ENCODE results near the gene CLCN2. TPM values are rescaled to one million over a fixed set of nuclear protein-coding genes. Genes with fewer than 3 reads are reported as not detected.

The CLCN2 gene
- total and polyA plus RNA-seq, 2 of the 4 experiments (the other 2 are of a cell fraction): 2.9 to 5.8 TPM

DNA sequence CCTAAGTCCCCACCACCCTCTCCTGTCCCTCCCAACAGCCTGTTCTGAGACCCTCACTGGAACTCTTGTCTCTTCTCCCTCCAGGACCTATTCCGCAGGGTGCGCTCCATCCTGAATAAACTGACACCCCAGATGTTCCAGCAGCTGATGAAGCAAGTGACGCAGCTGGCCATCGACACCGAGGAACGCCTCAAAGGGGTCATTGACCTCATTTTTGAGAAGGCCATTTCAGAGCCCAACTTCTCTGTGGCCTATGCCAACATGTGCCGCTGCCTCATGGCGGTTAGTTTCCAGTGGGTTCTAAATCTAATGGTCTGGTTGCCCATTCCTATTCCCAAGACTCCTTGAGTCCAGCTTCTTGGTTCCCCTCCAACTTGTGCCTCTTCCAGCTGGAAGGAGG lies 37.7 kb downstream of the CLCN2 start:
- H3K9me3 ChIP-seq (ENCODE audit: control insufficient read depth, insufficient read depth, low read length): no peaks in the 10 kb centered on the region
- in situ Hi-C loops (cut with MboI; ENCODE audit: low sequenced_read_pairs): no loop called here
- H3K36me3 ChIP-seq (ENCODE audit: control insufficient read depth, insufficient read depth, low read length): peaks cover 86% of the 10 kb centered on the region
- H3K27ac ChIP-seq (ENCODE audit: insufficient read depth, low read length): no peak overlapping the region
- H4K91ac ChIP-seq (ENCODE audit: insufficient read depth, low read depth, low read length): no peak overlapping the region
- dilution Hi-C loops (cut with HindIII; ENCODE audit: low sequenced_read_pairs, unreplicated experiment): no loop called here
- BruUV-seq (replicated peaks): no TSS peak
- no peak overlapping the region for H3K23ac ChIP-seq (ENCODE audit: low read depth, low read length)
- H3K4ac ChIP-seq (ENCODE audit: low read depth, low read length): no peak overlapping the region
- H2AFZ ChIP-seq (replicated peaks; ENCODE audit: low read length, poor library complexity): no peak overlapping the region
- no peak overlapping the region for H3K56ac ChIP-seq (ENCODE audit: extremely low read depth, insufficient read depth, low read length)
- intact Hi-C loops (cut with micrococcal nuclease): no loop called here
- no peak overlapping the region for H3K18ac ChIP-seq (ENCODE audit: low read depth, low read length)
- DNase-seq: no peak
- no peak overlapping the region for H2BK5ac ChIP-seq (ENCODE audit: low read depth, low read length, poor library complexity, severe bottlenecking)
- peaks cover 12% of the 10 kb centered on the region for H3K4me1 ChIP-seq (ENCODE audit: control insufficient read depth, insufficient read depth, low read length)
- no peak overlapping the region for H4K5ac ChIP-seq (ENCODE audit: low read depth, low read length)
- H2AK5ac ChIP-seq (ENCODE audit: low read depth, low read length): no peak overlapping the region
- CTCF ChIA-PET: no interaction called here
- H3K79me1 ChIP-seq (ENCODE audit: low read depth in 1 of 2, low read length in 2 of 2): peaks cover 44 to 94% of the 10 kb centered on the region in 2 experiments
- H4K20me1 ChIP-seq (ENCODE audit: insufficient read depth, low read length): peaks cover 88% of the 10 kb centered on the region
- no peaks in the 10 kb centered on the region for H3K27me3 ChIP-seq (ENCODE audit: control insufficient read depth, insufficient read depth, low read length)
- H3K4me3 ChIP-seq (ENCODE audit: insufficient read depth, low read depth, low read length): no peak overlapping the region
- H3K4me2 ChIP-seq (ENCODE audit: low read depth, low read length): no peak overlapping the region
- POLR2A ChIA-PET (ENCODE audit: unreplicated experiment): no interaction called here
- no peak overlapping the region for H2AK9ac ChIP-seq (replicated peaks; ENCODE audit: low read depth, low read length, poor library complexity)
- no peak overlapping the region for H4K8ac ChIP-seq (ENCODE audit: low read depth in 2 of 2, low read length in 2 of 2)
- no peak for ATAC-seq (ENCODE audit: low read depth)
- H2BK20ac ChIP-seq (ENCODE audit: low read depth, low read length): no peak overlapping the region
- H3K9ac ChIP-seq (ENCODE audit: low read depth, low read length): no peak overlapping the region
- peaks cover 33% of the 10 kb centered on the region for H3K9me1 ChIP-seq (ENCODE audit: insufficient read depth, low read length)
- 95% methylated on average over 6 of the region's 8 CpGs; no CpG with 5 or more reads in 1 of the 2 experiments for WGBS, 2 experiments (ENCODE audit: extremely low coverage in 2 of 2, insufficient read length in 1 of 2)
- H3K14ac ChIP-seq (replicated peaks; ENCODE audit: low read depth, low read length): no peak overlapping the region
- no peak overlapping the region for H2BK120ac ChIP-seq (ENCODE audit: low read depth, low read length)
- no peak for TF ChIP-seq POLR2A (IDR thresholded peaks at IDR 0.05; ENCODE audit: low read depth, low read length)
- TF ChIP-seq RFX5 (IDR thresholded peaks at IDR 0.05; ENCODE audit: low read depth, low read length): no peak
- TF ChIP-seq, protein P1, sequence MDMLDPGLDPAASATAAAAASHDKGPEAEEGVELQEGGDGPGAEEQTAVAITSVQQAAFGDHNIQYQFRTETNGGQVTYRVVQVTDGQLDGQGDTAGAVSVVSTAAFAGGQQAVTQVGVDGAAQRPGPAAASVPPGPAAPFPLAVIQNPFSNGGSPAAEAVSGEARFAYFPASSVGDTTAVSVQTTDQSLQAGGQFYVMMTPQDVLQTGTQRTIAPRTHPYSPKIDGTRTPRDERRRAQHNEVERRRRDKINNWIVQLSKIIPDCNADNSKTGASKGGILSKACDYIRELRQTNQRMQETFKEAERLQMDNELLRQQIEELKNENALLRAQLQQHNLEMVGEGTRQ (IDR thresholded peaks at IDR 0.05; ENCODE audit: low read depth, low read length): no peak
- no peak for TF ChIP-seq NFE2L2 (IDR thresholded peaks at IDR 0.05; ENCODE audit: low read depth, low read length)
- no peak for TF ChIP-seq CEBPB (IDR thresholded peaks at IDR 0.05; ENCODE audit: low read depth, low read length)
- no peak for TF ChIP-seq MXI1 (IDR thresholded peaks at IDR 0.05; ENCODE audit: borderline replicate concordance, low read depth, low read length)
- no peak for TF ChIP-seq BHLHE40 (IDR thresholded peaks at IDR 0.05; ENCODE audit: low read depth, low read length)
- no peak for TF ChIP-seq MAZ (IDR thresholded peaks at IDR 0.05; ENCODE audit: borderline replicate concordance, low read depth, low read length)
- TF ChIP-seq MAFK (IDR thresholded peaks at IDR 0.05; ENCODE audit: low read depth, low read length): no peak
- no peak for TF ChIP-seq SMC3 (IDR thresholded peaks at IDR 0.05; ENCODE audit: low read depth, low read length)
- TF ChIP-seq, protein P2, sequence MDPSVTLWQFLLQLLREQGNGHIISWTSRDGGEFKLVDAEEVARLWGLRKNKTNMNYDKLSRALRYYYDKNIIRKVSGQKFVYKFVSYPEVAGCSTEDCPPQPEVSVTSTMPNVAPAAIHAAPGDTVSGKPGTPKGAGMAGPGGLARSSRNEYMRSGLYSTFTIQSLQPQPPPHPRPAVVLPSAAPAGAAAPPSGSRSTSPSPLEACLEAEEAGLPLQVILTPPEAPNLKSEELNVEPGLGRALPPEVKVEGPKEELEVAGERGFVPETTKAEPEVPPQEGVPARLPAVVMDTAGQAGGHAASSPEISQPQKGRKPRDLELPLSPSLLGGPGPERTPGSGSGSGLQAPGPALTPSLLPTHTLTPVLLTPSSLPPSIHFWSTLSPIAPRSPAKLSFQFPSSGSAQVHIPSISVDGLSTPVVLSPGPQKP (IDR thresholded peaks at IDR 0.05; ENCODE audit: borderline replicate concordance, low read depth, low read length): no peak
- no peak for TF ChIP-seq CHD1 (IDR thresholded peaks at IDR 0.05; ENCODE audit: low read depth, low read length)
- H2BK15ac ChIP-seq (ENCODE audit: low read depth, low read length): no peak overlapping the region

Data from IMR-90 (cell line).